Stimulated activated naive CD4-positive, alpha-beta T cell treated with Interleukin-2 at 50 U/mL for 16 hours (primary cell): ENCODE measurements around the gene SEMA5A.

ENCODE experiments used
- DNase-seq: peaks from one replicate; lab custom pipeline; 2025; lab: John Stamatoyannopoulos, UW

SEMA5A gene

DNA sequence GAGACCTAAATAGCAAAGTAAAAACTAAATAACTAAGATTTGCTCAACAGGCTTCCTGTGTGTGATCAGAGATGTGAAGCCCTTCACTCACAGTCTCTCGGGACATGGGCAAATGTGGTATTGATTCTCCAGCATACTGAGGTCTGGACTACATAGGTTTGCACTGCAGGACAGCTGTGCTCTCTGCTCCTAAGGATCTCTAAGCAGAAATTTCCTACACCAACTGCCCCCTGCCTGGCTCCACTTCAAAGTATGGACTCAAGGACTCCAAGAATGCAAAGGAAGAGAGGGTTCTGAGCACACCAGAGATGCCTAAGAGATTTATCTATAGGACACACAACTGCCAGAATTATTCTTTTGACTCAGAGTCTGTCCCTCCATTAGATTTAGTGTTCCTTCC lies 487.2 kb downstream of the SEMA5A start:
- DNase-seq = no peak

DNA sequence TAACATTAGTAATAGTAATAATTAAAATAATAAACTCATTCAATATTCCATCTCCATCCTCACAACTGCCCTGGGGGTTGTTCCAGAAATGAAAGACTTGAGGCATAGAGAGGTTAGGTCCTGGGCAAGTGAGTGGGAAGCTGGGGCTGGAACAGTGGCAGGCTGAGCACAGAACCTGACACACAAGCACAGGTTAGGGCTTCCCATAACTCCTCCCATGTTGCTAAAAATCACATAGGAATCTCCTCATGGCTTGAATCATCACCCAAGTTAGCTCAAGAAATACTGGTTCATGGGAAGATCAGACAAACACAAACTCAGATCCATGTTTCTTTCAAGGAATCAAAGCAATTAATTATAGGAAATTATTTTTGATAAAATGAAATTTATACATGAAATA lies 487.7 kb downstream of the SEMA5A start:
- no peak for DNase-seq

DNA sequence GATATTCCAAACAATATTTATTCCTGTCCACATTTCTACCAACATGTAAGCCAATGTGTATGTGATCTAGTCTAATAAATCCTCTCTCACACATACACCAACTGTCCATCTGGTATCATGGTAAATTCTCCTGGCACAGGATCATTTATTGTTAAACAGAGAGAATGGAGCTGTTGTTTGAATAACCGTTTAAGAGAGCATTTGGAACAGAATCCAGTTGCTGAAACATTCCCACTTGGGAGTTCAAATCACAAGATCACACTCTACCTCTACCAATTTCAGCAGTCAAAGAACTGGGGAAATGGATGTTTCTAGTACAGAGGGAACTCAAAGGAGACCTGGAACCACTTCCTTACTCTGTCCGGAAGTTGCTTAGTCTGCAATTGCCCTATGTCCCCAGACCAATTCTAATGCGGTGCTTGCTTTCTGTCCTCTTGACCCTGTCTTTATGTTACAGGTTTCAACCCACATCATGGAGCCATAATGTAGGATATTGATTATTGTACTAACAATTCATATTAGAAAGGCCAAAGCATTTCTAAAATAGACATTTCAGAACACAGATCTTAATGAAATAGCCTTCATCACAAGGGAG lies 488.4 kb downstream of the SEMA5A start:
- no peak for DNase-seq

DNA sequence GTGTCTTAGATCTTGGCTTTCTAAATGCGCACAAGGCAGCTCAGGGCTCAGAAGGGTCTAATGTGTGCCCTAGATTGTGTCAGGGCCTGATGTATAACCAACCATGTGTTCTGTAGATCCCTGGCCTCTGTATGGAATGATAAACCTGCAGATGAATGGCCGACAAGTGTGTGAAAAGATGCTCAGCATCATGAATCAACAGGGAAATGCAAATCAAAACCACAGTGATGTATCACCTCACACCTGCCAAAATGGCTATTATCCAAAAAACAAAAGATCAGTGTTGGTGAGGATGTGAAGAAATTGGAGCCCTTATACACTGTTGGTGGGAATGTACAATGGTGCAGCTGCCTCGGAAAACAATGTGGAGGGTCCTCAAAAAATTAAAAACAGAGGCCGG lies 489.8 kb downstream of the SEMA5A start:
- DNase-seq = no peak

DNA sequence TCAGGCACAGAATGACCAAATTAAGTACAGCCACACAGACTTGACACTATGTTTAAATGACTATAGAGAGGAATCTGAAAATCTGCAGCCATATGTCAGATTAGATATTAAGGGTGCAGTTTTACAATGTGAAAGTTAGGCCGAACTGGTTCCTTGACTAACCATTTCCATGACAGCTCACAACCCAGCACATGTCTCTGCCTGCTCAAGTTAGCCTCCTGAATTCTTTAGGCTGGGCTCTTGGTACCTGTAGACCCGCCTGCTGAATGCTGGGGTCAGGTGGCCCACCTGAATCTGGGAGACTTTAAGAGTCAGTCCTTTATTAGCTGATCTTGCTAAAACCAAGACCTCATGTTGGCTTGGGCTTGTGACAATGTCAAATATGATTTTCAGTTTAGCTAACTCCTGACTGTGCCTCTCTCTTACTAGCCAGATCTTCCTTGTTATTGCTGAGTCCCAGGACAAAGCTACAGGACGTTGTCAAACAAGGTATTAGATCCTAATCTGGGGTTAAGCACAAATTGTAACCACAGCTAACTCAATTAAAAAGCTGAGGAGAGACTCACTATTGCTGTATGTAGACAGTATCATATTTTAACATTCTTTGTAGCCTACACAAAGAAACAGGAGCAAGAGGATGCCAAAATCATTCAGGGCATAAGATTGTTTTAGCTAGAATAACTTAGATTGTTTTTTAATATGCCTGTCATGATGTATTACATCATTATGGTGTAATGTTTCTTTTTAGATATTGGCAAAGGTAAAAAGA lies 490.9 kb downstream of the SEMA5A start:
- DNase-seq = no peak

DNA sequence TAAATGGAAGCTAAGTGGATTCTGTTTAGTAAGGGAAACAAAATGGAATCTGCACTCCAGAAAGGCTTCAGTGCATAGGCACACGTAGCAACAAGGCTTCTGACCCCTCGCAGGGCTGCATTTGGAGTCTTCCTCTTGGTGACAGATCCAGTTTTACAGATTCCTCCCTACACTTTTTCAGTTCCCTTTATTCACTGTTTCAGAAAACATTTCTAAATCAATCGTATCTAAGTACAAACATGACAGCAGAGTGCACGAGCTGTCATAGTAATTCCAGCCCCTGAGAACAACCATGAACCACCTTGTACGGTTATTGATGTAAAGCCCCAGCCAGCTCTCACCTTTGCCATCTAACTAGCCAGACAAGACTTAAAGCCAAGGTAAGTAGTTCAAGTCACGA lies 491.6 kb downstream of the SEMA5A start:
- no peak for DNase-seq

DNA sequence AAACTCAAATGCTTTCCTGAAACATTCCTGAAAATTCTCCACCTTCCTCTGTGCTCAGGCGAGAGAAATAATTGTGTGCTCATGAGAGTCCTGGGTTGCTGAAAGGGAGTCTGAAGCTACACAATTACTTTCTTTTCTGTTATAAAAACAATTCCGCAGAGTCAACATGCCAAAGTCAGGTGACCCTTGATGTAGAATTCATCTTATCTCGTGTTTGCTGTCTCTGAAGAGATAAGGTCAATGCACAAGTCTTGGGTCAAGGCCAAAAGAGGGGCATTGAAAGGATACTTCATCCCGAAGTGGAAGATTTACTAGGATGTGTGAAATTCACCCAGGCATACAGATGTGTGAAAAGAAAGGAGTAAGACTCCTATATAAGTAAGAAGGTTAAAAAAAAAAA lies 493.5 kb downstream of the SEMA5A start:
- DNase-seq = no peak

DNA sequence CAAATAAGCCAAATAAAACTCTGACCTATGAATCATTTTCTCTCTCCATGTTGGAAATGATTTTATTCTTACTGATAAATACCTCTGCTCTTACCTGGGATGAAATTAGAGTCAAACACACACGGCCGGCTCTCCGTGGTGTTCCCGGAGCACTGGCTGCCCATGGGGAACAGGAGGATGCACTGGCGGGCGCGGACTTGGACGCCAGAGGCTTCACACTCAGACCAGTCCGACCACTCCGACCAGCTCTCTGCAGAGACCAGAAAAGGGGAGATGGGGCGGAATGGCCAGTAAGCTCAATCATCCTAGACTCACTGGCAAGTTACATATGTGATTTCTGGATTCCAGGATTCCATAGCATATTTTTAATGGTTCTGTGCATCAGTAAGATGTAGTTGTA lies 494.1 kb downstream of the SEMA5A start:
- no peak for DNase-seq

DNA sequence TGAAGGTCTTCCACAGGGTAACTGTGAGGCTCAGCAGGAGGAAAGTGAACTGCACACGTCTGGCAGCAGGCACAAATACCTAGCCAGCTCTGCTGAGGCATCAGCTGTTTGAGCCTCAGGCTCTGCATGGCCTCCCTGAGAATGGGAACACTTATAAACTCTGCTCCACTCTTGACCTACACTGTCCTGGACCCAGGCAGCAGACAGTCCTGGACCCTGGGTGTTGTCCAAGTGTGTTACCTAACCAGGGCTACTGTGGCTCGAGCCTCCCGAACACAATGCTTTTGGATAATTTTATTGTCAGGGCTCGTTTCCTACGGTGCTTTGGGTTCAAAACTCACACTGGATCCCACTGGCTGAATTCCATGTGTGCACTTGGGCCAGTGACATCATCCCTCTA lies 497.9 kb downstream of the SEMA5A start:
- no peak for DNase-seq

DNA sequence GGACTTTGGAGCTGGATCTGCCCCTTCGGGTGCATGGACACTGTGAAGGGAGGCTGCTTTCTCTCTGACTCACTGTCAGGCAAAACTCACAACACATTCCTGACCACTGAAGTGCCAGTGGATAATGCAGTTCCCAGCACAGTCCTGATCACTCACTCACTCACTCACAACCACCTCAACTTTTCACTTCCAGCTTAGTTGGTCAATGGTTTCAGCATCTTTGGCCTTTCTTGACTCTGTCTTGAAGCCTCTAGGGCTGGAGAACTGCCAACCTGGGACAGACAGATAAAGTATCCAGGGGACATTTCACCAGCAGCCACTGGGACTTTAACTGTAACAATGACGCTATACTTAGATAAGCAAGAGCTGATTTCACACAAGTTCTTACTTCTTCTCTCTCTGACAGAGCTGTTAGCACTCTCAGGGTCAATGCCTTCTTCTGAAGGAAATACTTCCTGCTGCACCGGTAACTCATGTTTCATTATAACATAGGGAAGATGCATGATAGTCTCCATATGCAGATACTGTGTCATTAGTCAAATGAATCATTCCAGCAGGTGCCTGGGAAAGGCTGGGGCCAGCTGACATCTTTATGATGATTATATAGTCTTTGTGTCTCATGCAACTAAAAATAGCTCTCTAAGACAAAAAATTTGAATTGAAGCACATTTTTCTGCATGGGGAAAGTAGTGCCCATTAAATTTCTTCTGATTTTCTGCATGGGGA lies 499.0 kb downstream of the SEMA5A start:
- no peak for DNase-seq

DNA sequence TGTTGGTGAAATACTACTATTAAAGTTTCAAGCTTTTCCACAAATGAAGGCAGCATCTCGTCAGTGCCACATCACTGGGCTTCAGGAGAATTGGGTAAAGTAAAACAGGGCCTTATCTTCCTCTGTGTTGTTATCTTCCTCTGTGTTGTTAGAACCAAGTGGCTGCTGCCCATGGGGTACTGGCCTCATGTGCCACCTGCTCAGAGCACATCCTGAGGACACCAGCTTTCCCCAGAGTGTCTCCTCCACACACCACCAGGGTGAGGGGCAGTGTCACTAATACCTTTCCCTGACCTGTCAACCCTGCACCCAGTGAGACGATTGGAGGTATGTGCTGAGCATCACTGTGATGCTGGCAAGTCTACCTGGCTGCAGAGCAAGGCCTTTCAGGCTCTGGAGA lies 499.9 kb downstream of the SEMA5A start:
- DNase-seq = no peak

DNA sequence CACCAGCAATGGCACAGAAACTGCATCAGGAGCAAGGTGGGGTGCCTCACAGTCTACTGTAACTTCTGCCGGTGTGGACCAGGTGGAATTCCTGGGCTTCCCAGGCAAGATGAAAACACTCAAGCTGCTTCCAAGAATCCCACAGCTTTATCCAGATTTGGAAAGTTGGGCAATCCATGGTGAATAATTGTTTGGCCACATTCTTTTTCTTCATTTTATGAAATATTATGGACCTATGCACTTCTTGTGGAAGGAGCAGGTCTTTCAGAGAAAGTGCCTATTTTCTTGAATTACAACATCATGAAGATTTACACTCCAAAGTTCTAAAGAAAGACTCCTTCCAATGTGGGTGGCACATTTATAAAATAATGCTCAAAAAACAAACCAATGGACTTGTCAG lies 503.6 kb downstream of the SEMA5A start:
- DNase-seq = no peak

DNA sequence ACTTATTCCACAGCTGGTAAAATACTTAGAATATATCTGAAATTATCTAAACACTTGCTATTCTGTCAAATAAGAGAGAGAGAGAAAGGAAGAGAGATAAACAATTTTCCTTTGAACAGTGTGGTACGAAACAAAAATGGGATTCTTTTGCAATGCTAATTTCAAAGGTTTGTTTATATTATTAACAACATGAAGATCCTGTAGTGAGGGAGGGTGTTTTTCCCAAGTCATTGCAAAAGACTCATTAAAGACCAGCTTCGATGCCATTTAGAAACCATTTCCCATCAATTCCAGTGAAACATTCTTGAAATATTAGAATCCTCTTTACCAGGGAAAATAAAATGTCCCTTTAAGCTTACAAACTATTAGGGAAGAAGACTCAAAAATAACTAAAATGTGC lies 505.4 kb downstream of the SEMA5A start:
- DNase-seq = no peak

DNA sequence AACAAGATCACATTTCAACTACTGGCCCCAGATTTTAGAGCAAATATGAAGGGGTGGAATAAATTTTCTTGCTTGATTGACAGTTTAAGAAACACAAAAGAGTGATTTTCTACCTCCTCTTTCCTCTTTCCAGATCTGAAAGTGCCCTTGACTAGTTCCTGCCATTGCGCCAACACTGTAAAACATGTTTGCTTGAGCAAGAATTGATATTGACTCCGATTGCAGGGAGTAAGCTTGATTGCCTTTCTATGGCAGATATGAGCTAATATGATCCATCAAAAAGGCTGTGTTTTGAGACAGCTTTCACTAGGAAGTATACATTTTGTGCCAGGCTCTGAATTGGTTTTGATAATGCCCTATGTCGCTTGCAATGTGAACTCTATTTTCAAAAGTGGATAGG lies 508.8 kb downstream of the SEMA5A start:
- no peak for DNase-seq

DNA sequence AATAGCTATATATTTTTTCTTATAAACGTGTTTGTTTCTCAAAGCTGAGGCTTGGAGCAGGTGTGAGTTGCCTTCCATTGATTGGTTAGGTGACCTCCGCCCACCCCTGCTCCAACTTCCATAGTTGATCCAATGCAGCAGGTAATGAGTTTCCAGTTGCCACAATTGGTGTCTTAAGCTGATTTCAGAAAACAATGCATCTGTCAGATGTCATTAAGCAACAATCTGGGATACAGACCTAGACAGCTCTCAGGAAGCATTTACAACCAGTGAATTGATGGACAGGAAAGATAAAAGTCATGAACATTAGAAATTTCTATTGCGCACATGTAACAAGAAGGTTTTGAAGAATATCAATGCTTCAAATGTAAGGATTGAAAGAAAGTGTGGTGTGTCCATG lies 510.5 kb downstream of the SEMA5A start:
- DNase-seq = no peak

DNA sequence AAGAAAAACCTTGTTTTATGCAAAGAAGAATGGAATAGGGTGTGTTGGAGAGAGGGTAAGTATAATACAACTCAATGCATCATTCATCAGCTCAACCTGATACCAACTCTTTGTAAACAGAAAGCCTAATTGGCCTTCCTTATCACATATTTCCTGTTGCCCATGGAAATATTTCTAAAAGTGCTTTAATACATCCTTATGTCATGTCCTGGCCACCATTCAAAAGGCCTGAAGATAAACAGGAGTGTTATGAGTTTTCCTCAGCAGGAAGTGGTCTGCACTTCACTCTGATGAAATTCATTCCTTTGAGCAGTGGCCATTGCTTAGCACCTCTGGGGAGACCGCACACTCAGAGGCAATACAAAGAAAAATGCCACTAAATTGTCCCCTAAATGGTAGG lies 511.2 kb downstream of the SEMA5A start:
- DNase-seq = no peak

DNA sequence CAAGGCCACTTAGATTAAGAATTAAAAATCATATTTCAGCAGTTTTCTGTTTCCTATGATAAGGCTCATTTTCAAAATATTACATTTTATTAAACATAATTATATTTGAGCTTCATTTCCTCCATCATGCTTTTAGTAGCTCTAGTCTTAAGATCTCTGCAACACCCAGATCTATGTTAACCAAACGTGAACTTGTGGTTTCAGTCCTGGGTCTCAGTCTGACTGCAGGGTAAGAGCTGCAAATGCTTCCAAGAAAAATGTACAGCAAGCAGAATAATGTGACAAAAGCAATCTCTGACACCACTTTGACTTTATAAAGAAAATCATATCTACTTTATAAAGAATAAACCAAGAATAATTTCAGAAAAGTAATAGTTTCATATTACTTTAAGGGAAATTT lies 512.4 kb downstream of the SEMA5A start:
- no peak for DNase-seq

DNA sequence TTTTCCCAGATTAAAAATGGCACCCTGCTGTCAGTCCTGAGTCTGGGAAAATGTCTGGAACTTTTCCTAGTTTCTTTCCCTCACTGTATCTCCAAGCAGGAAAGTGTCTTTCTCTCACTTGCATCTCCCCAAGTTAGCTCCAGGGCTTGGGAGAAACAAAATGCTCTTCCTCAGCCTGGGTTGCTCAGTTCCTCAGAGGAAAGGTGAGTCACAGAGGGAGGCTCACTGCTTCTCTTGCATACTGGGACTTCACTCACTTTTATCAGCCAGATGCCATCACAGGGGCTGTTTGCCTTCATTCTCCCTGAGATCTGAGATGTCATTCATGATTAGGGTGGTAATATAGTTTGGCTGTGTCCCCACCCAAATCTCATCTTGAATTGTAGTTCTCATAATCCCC lies 519.9 kb downstream of the SEMA5A start:
- no peak for DNase-seq

DNA sequence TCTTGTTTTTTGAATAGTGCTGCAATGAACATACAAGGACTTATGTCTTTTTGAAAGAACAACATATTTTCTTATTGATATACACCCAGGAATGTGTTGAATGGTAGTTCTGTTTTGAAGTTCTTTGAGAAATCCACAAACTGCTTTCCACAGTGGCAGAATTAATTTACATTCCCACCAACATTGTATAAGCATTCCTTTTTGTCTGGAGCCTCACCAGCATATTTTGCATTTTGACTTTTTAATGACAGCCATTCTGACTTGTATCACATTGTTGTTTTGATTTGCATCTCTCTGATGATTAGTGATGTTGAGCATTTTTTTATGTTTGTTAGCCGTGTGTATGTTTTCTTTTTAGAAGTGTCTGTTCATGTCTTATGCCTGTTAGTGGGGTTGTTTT lies 524.9 kb downstream of the SEMA5A start:
- DNase-seq = no peak

DNA sequence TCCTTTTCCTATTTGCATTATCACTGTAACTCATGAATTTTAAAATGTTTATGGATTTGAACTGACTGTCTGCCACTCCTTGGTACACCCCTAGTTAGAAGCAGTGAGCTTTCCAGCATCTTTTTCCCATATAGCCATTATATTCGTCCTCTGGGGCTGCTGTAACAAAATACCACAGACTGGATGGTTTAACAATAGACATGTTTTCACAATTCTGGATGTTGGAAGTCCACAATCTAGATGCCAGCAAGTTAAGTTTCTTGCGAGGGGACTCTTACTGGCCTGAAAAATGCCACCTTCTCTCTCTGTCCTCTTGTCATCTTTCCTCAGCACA lies 530.0 kb downstream of the SEMA5A start:
- DNase-seq = no peak

DNA sequence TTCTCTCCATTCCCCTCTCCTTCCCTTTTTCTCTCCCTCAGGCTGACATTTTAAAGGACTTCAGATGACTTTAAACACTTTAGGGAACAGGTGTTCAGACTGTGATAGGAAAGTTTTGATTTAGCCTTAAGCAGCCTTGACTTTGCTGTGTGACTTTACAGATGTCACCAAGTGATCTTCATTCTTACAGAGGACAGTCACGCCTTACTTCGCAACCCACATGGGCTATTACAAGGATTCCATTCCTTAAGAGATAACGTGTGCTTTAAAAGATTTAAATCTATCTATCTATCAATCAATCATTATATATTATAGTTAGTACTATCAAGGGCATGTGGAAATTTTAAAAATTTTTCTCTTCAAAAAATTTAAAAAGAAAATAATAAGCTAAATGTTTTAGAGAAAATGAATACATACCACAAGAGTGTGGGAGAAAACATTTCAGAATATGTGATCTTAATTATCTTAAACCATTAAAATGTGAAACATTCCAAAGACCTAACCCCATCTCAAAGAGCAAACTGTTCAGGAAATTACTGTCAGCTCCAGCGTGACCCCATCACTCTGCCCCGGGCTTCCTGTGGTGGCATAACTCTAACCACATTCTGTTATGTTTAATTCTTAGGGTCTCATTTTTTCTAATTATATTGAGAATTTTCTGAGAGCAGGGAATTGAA lies 530.5 kb downstream of the SEMA5A start:
- DNase-seq = no peak

DNA sequence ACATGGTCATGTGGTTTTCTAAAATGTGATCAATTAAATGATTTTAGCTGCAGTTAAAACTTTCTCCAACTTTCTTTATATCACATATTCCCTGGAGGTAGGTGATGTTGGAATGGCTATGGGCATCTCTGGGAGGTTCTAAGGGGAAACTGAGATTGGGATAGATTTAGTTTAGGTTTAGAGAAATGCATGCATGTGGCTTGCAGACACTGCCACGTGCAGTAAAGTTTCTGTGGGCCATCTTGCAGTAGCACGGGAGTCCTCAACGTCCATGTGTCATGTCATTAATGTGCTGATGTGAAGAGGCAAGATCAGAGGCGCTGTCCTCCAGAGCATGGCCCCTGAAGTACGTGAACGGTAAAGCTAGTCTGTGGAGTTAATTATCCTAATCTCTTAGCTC lies 532.7 kb downstream of the SEMA5A start:
- no peak for DNase-seq
